GM19395 (cell line): Measurements from ENCODE around the gene TMEM273.
A peak's percentile ranks its signal among the peaks of the same experiment; 100 is the strongest.

Source experiments
- ATAC-seq: cut with Tn5 transposase; IDR thresholded peaks from one replicate; pipeline ENCODE4 v1.9.1; 2021; ENCODE audit warnings: mild to moderate bottlenecking, moderate library complexity; ENCODE audit not compliant: unreplicated experiment

Gene TMEM273, protein sequence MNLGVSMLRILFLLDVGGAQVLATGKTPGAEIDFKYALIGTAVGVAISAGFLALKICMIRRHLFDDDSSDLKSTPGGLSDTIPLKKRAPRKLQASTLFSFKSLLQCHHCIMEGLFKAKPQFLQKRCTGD

GRCh38 chr10:49187950-49188761 is at the start of gene TMEM273:
Gene TMEM273, minus strand, starts transcription at chr10:49188391. Its CDS starts 55 bp downstream, at chr10:49188336.
- peak; percentile 78 for ATAC-seq

DNA sequence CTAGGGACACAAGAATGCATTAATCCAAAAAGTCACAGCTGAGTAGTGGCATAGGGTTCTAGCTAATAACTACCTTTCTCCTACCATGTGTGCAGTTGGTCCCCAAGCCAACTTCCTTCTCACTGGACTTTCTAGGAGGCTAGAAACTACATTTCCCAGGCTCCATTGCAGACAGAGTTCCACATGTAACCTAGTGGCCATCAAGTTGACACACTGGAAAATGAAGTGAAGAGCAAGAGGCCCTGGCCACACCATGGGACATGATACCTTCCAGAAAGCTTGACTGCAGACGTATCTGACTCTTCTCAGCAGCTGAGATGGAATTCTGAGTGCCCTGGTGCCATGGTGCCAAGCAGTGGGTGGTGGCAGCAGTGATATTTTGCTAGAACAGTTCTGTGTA is 49.8 kb upstream of the TMEM273 start:
- ATAC-seq: no peak

DNA sequence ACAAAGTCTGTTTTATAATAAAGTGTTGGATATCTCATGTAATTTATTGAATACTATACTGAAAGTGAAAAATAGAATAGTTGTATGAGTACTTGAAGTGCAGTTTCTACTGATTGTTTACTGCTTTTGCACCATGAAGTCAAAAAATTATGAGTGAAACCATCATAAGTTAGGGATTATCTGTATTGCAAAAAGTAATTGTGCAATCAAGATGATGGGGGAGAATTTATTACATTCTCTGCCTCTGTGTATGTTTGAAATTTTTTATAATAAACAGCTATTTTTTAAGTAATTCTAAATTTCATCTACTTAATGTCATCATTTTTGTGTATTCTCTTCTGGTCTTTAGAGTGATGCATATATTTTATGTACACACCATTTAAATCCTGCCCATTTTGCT is 47.2 kb upstream of the TMEM273 start:
- no peak for ATAC-seq

DNA sequence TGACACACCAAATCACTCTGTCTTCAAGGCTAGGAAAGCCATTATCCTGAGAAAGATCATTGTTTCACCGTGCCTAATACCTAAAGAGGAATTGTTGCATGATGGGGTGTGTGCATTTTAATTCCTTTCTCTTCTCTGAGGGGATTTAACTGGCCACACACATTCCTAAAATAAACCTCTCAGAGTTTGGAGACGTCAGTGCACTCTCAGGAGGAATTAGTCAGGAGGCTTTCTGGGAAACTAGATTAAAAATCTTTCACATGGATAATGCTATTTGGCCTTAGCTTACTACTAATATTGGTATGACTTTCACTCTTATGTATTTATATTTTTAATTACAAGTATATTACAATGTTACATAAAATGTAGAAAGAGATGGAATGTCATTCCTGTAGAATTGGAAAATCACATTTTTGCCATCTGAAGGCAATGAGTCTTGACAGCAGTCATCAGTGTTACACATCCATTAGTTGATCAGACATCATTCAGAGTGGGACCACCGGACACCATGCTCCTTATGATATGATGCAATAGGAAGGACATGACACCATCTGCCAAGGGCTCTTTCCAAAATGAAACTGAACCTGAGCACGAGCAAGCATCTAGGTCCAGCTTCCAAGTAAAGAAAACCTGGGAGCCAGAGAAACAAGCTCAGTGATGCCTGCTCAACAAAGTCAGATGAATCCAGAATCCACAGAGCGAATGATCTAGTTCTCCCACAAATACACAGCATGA is 43.1 kb upstream of the TMEM273 start:
- no peak for ATAC-seq

- ATAC-seq: no peak
These were observed 41.8 kb upstream of the TMEM273 start for GRCh38 chr10:49230004-49230403.

GRCh38 chr10:49228677-49229076 is 40.5 kb upstream of the TMEM273 start:
- ATAC-seq: no peak

- ATAC-seq: no peak
These were observed 39.2 kb upstream of the TMEM273 start for GRCh38 chr10:49227406-49227805.

DNA sequence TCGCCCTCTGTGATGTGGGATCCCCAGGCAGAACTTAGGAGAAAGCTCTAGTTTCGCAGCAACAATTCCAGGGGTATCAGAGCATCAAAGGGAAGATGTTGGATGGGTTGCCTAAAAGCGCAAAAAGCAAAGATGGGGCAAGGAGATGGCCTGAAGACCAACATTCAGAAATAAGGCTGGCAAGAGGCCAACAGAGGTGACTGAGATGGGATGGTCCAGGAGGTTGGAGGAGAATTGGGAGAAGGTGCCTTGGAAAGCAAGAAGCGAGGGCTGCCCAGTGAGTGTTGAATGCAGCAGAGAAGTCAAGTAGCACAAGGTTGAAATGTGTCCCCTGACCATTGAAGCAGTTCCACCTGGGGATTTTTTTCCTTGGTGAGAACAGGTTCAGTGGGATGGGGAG is 38.4 kb upstream of the TMEM273 start:
- ATAC-seq: no peak

- no peak for ATAC-seq
These were observed 37.2 kb upstream of the TMEM273 start for GRCh38 chr10:49225218-49225876.

- no peak for ATAC-seq
These were observed 35.0 kb upstream of the TMEM273 start for GRCh38 chr10:49223205-49223604.

GRCh38 chr10:49222170-49222569 is 34.0 kb upstream of the TMEM273 start:
- ATAC-seq: no peak

GRCh38 chr10:49220679-49221078 is 32.5 kb upstream of the TMEM273 start:
- no peak for ATAC-seq

- no peak for ATAC-seq
These were observed 31.8 kb upstream of the TMEM273 start for GRCh38 chr10:49220031-49220430.

- ATAC-seq: no peak
These were observed 31.1 kb upstream of the TMEM273 start for GRCh38 chr10:49219248-49219647.

- ATAC-seq: no peak
These were observed 30.3 kb upstream of the TMEM273 start for GRCh38 chr10:49218480-49218879.

GRCh38 chr10:49217645-49218044 is 29.5 kb upstream of the TMEM273 start:
- ATAC-seq: no peak

DNA sequence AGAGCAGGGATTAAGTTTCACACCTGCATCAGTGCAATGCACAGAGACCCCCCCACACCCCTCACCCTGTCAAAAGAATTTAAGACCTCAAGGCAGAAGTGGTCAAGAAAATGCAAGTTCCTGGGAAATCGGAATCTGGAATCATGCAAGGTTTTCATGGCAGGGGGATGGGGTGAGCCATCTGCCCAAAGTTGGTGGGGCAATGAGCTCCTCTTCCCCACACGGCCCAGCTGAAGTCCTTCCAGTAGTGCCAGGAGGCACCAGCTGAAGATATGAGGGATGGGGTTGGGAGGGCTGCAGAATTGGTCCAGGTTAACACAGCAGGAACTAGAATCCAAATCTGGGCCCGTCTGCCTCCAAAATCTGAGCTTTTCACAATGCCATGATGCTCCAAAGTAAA is 25.0 kb upstream of the TMEM273 start:
- no peak for ATAC-seq

GRCh38 chr10:49212783-49213182 is 24.6 kb upstream of the TMEM273 start:
- no peak for ATAC-seq

GRCh38 chr10:49212076-49212475 is 23.9 kb upstream of the TMEM273 start:
- no peak for ATAC-seq

DNA sequence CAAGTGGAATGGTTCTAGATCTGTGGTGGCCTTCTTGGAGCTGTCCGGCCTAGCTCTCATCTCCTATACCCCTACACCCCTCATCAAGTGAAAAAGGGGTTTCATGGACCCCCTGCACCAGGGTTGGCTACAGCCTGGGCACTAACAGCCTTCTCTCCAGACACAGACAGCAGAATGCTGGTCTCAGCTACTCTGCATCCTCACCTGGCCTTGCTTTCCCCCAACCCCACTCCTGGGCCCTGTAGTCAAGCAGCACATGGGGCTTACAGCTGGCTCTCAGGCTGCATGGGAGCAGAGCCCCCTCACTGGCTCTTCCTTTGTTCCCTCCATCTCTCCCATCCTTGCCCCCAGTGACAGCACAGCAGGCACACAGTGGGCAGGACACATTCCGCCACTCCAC is 20.8 kb upstream of the TMEM273 start:
- no peak for ATAC-seq

DNA sequence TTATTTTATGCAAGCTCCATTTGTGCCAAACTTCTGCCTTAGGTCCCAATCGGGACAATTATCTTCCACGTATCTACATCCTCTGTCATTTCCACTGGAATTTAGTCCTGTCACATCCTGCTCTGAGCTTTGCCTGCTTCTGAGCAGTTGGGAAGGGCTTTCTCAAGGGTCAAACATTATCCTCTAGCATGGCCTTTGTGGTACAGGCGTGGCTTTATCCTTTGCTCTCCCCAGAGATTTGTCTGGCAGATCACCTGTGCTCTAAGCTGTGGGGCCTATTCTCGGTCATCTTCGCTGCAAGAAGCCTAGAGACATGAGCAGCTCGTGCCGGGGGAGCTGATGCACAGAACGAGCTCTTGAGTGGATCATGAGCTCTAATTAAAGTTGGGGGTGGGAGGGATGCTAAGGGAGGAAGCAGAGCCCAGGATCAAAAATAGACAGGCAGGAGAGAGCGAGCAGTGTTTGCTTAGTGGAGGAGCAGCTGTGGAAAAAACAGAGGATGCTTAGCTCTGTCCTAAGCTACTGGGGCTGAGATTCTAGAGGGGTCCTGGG is 19.8 kb upstream of the TMEM273 start:
- ATAC-seq: no peak
